Head of caudate nucleus (tissue), 42 donors: ENCODE data around the gene ITPR2.

Experiments used
- DNase-seq, 42 donors: peaks; one replicate each; pipeline versions ENCODE4 v3.0.0 to v3.0.0-alpha.2; 2020 to 2021; ENCODE audit warnings: mixed read lengths in 7 of 42
- intact Hi-C: fragments of 100-400 bp; cut with DNase I; formaldehyde crosslinking; loops from one replicate; pipeline ENCODE4 v1.15.0; 2022

Gene ITPR2

GRCh38 chr12:26379777-26380467 is 453.1 kb downstream of the ITPR2 start:
- DNase-seq: no peak
- intact Hi-C loops: no loop called here

GRCh38 chr12:26378711-26379110 is 454.3 kb downstream of the ITPR2 start:
- intact Hi-C loops: no loop called here
- DNase-seq: peak in 23 of 42 donors; percentile 15 to 77 (median 34)

GRCh38 chr12:26374934-26375680 is 457.9 kb downstream of the ITPR2 start:
- DNase-seq: no peak

GRCh38 chr12:26373606-26374495 is 459.1 kb downstream of the ITPR2 start:
- no peak for DNase-seq
- intact Hi-C loops: no loop called here

More at GRCh38 chr12:26374934-26375680, 457.9 kb downstream of the ITPR2 start:
- intact Hi-C loops: no loop called here

GRCh38 chr12:26372866-26373265 is 460.1 kb downstream of the ITPR2 start:
- intact Hi-C loops: no loop called here
- no peak for DNase-seq

- DNase-seq: peak in 14 of 42 donors; percentile 7 to 70 (median 26)
- intact Hi-C loops: no loop called here
These were observed 462.9 kb downstream of the ITPR2 start for GRCh38 chr12:26370098-26370497.

GRCh38 chr12:26369588-26369987 is 463.4 kb downstream of the ITPR2 start:
- intact Hi-C loops: no loop called here
- DNase-seq: peak in 13 of 42 donors; percentile 14 to 70 (median 36)

GRCh38 chr12:26367991-26368730 is 464.8 kb downstream of the ITPR2 start:
- intact Hi-C loops: no loop called here
- DNase-seq: no peak

- intact Hi-C loops: no loop called here
- DNase-seq: no peak
These were observed 471.0 kb downstream of the ITPR2 start for GRCh38 chr12:26361964-26362363.

- peak in 16 of 42 donors; percentile 10 to 60 (median 34) for DNase-seq
- intact Hi-C loops: no loop called here
These were observed 472.9 kb downstream of the ITPR2 start for GRCh38 chr12:26360062-26360461.

- intact Hi-C loops: no loop called here
- DNase-seq: no peak
These were observed 473.4 kb downstream of the ITPR2 start for GRCh38 chr12:26359576-26359975.

GRCh38 chr12:26358651-26359050 is 474.3 kb downstream of the ITPR2 start:
- intact Hi-C loops: no loop called here

GRCh38 chr12:26347300-26347699 is 485.7 kb downstream of the ITPR2 start:
- DNase-seq: no peak
- intact Hi-C loops: no loop called here

More at GRCh38 chr12:26358651-26359050, 474.3 kb downstream of the ITPR2 start:
- no peak for DNase-seq

- intact Hi-C loops: no loop called here
- DNase-seq: no peak
These were observed 486.3 kb downstream of the ITPR2 start for GRCh38 chr12:26346736-26347135.

- no peak for DNase-seq
- intact Hi-C loops: no loop called here
These were observed 487.5 kb downstream of the ITPR2 start for GRCh38 chr12:26345471-26346003.

GRCh38 chr12:26341491-26341890 is 491.5 kb downstream of the ITPR2 start:
- no peak for DNase-seq
- intact Hi-C loops: no loop called here

- intact Hi-C loops: no loop called here
- DNase-seq: peak in 38 of 42 donors; percentile 13 to 77 (median 46)
These were observed 492.3 kb downstream of the ITPR2 start for GRCh38 chr12:26340649-26341048.

- intact Hi-C loops: loop anchor here (2.0 kb wide), 1 partner anchor 217 kb away; no protein-coding TSS in a partner anchor
- DNase-seq: no peak
These were observed 493.0 kb downstream of the ITPR2 start for GRCh38 chr12:26339976-26340375.
